Stimulated activated naive CD8-positive, alpha-beta T cell treated with anti-CD3 and anti-CD28 coated beads, Interleukin-15, Interleukin-2, amounts not matched to agents 100 U/mL and 50 U/mL, for 24 hours (primary cell): ENCODE data around the gene IFNA10.
"Not testable (repeated sequence)": the region's sequence is repeated elsewhere in the genome, so short reads cannot be mapped to it uniquely, and the experiment has no call there.

Experiments used
- ATAC-seq: fragments of 150-1000 bp; cut with Tn5 transposase; one replicate; pipeline ENCODE4 v1.10.0; 2021
- DNase-seq: peaks from one replicate; pipeline ENCODE4 v3.0.0; 2021

IFNA10 gene

DNA sequence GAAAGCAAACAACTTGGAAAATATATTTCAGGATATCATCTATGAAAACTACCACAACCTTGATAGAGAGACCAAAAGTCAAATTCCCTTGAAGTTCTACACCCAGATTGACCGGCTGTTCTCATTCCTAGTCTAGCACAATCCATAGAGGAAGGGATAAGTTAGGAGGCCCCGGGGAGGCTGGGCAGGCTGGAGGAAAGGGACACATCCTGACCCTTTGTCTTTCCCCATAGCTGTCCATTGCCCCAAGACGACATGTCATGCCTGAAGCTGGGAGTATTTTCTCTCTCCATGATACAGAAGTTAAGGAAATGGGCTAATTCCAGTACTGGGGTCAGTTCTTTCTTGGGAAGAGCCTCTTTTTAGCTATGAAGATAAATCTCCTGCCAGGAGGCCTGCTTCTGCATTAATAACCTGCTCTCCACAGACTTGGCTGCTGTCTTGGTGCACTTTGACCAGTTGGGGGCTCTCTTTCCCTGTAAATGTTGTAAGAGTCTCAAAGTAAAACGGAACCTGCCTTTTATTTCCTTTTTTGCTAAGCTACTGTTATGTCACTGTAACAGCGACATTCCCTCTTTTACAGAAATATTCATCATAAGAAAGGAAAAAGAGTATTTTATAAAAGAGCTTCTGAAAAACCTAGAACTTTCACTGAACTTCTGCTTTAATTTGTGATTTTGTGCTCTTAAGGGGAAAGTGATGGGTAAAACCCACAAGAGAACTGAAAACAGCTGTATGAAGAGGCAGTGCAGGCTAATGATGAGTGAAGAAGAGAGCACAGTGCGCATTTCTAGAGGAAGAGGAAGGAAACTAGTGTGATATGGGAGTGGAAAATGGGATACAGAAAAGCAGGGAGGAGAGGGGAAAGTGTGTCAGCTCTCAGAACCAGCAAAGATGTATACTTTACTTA lies 11.8 kb downstream of the IFNA10 start:
- ATAC-seq = peak; percentile 81
- peak; percentile 24 for DNase-seq

DNA sequence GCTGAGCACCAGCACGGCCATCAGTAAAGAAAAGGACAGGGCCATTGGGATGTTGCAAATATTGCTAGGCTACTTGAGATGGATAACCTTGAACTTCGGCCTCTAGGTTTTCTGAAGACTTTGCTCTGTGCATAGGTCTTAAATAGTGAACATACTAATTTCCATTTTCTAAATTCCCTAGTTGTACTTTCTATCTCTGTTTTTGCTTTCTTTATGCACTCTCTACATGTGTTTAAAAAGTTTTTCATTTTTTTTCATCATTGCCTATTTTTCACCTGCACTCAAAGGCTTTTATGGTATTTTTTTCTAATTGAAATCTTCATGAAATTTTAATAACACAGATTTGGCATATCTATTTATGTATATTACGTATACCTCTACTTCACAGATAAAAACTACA lies 19.5 kb downstream of the IFNA10 start, which contains the start of gene IFNA4:
TSS of gene IFNA4 (minus strand) at position 101 of the 400 bp plus-strand sequence. CDS start at position 45, 56 bp downstream.
- DNase-seq, ATAC-seq: not testable (repeated sequence)

DNA sequence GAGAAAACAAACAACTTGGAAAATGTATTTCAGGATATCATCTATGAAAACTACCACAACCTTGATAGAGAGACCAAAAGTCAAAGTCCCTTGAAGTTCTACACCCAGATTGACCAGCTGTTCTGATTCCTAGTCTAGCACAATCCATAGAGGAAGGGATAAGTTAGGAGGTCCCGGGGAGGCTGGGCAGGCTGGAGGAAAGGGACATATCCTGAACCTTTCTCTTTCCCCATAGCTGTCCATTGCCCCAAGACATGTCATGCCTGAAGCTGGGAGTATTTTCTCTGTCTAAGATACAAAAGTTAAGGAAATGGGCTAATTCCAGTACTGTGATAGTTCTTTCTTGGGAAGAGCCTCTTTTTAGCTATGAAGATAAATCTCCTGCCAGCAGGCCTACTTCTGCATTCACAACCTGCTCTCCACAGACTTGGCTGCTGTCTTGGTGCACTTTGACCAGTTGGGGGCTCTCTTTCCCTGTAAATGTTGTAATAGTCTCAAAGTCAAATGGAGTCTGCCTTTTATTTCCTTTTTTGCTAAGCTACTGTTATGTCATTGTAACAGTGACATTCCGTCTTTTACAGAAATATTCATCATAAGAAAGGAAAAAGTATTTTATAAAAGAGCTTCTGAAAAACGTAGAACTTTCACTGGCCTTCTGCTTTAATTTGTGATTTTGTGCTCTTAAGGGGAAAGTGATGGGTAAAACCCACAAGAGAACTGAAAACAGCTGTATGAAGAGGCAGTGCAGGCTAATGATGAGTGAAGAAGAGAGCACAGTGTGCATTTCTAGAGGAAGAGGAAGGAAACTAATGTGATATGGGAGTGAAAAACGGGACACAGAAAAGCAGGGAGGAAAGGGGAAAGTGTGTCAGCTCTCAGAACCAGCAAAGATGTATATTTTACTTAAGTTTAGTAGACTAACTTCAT lies 23.9 kb downstream of the IFNA10 start:
- peak; percentile 71 for ATAC-seq
- DNase-seq = not testable (repeated sequence)

DNA sequence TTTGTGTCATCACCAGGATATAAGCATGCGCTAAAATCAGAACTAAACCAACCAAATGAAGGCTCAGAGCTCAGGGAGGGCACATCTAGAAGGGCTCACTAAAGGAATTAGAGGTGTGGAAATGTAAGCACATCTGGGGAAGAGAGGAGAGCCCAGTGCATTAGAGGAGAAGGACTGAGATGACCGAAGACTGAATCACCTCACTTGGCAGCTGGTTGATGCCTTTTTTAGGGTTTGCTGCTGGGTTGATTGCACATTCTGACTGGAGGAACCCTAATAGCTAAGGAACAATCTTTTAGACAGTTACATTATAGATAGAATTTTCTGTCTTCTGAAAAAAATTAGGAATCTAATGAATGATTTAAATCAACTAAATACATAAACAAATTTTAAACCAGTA lies 32.3 kb downstream of the IFNA10 start:
- DNase-seq (no peak), ATAC-seq (no peak)

DNA sequence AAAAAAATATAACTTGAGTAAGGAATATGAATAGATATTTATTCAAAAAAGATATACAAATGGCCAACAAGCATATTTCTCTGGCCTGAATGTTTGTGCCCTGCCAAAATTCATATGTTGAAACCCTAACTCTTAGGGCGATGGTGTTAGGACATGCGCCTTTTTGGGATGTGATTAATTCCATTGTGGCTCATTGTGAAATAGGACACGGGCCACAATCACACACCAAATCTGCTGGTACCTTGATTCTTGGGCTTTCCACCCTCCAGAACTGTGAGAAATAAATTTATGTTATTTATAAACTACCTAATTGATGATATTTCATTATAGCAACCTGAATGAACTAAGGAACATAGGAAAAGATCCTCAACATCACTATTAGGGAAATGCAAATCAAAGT lies 34.8 kb downstream of the IFNA10 start:
- ATAC-seq (no peak), DNase-seq (no peak)

DNA sequence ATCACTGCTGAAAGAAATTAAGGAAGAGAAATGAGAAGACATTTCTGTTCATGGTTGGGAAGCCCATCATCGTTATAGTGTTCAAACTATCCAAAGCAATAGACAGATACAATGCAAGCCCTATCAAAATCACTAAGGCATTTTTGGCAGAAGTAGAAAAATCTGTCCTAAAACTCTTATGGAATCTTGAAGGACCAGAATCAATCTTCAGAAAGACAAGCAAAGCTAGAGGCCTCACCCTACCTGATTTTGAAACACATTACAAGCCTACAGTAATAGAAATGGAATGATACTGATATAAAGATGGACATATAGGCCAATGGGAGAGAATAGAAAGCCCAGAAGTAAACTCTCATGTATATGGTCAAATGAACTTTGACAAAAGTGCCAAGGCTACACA lies 35.6 kb downstream of the IFNA10 start:
- no peak for ATAC-seq
- DNase-seq = no peak

DNA sequence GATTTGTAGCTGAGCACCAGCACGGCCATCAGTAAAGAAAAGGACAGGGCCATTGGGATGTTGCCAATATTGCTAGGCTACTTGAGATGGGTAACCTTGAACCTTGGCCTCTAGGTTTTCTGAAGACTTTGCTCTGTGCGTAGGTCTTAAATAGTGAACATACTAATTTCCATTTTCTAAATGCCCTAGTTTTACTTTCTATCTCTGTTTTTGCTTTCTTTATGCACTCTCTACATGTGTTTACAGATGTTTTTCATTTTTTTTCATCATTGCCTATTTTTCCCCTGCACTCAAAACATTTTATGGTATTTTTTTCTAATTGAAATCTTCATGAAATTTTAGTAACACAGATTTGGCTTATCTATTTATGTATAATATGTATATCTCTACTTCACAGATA lies 40.4 kb downstream of the IFNA10 start, which contains the start of gene IFNA21:
TSS of gene IFNA21 (minus strand) at position 101 of the 400 bp plus-strand sequence. CDS start at position 53, 48 bp downstream.
- not testable (repeated sequence) for ATAC-seq, DNase-seq

DNA sequence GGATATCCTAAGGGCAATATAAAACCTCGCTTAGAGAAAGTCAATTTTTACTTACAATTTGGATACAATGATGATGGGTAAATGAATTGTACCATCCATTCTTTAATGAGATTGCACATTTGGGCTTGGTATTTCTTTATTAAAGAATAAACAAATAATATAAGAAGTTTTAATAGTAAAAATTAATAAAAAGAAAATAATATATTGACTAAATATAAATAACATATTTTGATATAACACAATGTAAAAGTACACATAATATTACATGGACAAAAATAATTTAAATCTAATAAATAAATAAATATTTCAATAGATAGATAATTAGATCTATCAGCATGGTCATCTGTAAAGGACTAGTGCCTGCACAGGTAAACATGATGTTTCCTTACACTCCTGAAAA lies 41.4 kb downstream of the IFNA10 start:
- DNase-seq = no peak
- ATAC-seq = no peak

DNA sequence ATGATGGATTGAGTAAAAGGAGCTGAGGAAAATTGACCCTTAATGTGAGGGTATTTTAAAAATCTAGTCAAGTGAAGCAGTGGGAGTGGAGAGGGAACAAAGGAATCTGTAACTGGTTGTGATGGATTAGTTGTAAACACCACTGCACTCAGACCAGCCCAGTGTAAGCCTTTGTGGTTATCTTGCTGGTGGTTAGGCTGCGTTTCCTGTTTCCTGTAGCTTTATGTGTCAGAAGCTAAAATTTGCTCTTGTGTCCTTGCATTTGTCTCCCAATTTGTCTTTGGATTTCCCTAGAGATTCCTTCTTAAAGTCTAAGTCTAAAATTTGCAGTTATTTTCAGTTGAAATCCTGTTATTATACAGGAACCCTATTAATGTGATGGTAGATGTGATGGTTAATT lies 46.8 kb downstream of the IFNA10 start:
- ATAC-seq (peak; percentile 55), DNase-seq (no peak)
